ENCODE data around the gene PIGBOS1.

PIGBOS1 gene

DNA sequence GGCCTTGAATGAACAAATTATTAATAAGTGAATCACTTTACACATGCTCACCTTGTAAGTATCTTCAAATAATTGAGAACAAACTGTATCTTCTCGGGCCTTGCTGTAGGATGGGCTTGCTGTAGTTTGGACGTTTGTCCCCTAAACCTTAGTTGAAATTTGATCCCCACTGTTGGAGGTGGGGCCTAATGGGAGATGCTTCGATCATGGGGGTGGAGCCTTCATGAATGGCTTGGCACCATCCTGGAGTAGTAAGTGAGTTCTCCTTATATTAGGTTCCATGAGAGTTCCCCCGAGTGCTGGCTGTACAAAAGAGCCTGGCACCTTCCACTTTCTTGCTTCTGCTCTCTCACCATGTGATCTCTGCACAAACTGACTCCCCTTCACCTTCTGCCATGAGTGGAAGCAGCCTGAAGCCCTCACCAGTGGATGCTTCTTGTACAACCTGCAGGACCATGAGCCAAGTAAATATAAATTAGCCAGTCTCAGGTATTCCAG, 29.4 kb upstream of the PIGBOS1 start:
- H3K9me3 ChIP-seq (ENCODE audit: control insufficient read depth, low read length), result no peaks in the 10 kb centered on the region
- no peak for DNase-seq
- H3K4me1 ChIP-seq (ENCODE audit: control insufficient read depth, insufficient read depth, low read length, poor library complexity, severe bottlenecking), result no peaks in the 10 kb centered on the region
- H3K27ac ChIP-seq (ENCODE audit: insufficient read depth, low read length, poor library complexity, severe bottlenecking), result no peak overlapping the region
- no peaks in the 10 kb centered on the region for H3K27me3 ChIP-seq (replicated peaks; ENCODE audit: control insufficient read depth, insufficient read depth, low read length, poor library complexity, severe bottlenecking)
- no peak overlapping the region for H3K4me3 ChIP-seq (ENCODE audit: insufficient read depth, low read depth, low read length, poor library complexity, severe bottlenecking)
- peaks cover 24% of the 10 kb centered on the region for H3K36me3 ChIP-seq (ENCODE audit: control insufficient read depth, insufficient read depth, low read length)

DNA sequence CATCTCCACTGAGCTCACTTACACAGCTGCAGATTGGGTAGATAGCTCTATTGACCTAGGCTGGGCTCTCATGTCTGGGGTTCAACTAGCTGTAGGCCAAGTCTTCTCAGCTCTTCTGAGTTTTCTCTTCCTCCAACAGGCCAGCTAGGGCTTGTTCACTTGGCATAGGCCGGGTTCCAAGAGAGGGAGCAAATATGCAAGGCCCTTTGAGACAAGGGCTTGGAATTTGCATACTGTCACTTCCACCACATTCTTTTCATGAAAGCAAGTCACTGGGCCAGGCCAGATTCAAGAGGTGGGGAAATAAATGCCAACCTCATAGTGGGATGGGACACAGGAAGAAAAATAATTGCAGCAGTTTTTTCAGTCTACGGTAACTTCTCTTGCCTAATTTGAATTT, 25.3 kb upstream of the PIGBOS1 start:
- no peaks in the 10 kb centered on the region for H3K9me3 ChIP-seq (ENCODE audit: control insufficient read depth, low read length)
- H3K27me3 ChIP-seq (replicated peaks; ENCODE audit: control insufficient read depth, insufficient read depth, low read length, poor library complexity, severe bottlenecking), result no peaks in the 10 kb centered on the region
- DNase-seq, result no peak
- no peak overlapping the region for H3K27ac ChIP-seq (ENCODE audit: insufficient read depth, low read length, poor library complexity, severe bottlenecking)
- peaks cover 17% of the 10 kb centered on the region for H3K36me3 ChIP-seq (ENCODE audit: control insufficient read depth, insufficient read depth, low read length)
- H3K4me3 ChIP-seq (ENCODE audit: insufficient read depth, low read depth, low read length, poor library complexity, severe bottlenecking), result no peak overlapping the region
- H3K4me1 ChIP-seq (ENCODE audit: control insufficient read depth, insufficient read depth, low read length, poor library complexity, severe bottlenecking), result no peaks in the 10 kb centered on the region

DNA sequence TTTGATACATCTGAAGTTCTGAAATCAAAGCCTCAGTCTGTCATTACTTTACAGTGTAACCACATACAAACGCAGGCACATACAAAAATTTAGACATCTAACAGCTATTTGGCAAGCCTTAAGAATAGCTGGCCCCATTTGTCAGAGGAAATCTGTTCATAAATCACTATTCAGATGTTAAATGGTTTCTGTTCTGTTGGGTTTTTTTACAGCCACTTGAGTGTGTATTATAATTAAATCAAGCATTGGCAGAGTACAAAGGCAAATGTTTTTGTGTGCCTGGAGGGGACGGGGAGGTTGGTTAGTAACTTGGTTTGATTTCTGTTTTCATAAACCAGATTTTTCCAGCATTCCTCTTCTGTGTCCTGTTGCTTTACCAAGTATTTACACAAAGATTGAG, 24.2 kb upstream of the PIGBOS1 start:
- H3K4me1 ChIP-seq (ENCODE audit: control insufficient read depth, insufficient read depth, low read length, poor library complexity, severe bottlenecking), result no peaks in the 10 kb centered on the region
- H3K36me3 ChIP-seq (ENCODE audit: control insufficient read depth, insufficient read depth, low read length), result peaks cover 20% of the 10 kb centered on the region
- DNase-seq, result no peak
- no peak overlapping the region for H3K27ac ChIP-seq (ENCODE audit: insufficient read depth, low read length, poor library complexity, severe bottlenecking)
- H3K27me3 ChIP-seq (replicated peaks; ENCODE audit: control insufficient read depth, insufficient read depth, low read length, poor library complexity, severe bottlenecking), result no peaks in the 10 kb centered on the region
- H3K4me3 ChIP-seq (ENCODE audit: insufficient read depth, low read depth, low read length, poor library complexity, severe bottlenecking), result no peak overlapping the region
- H3K9me3 ChIP-seq (ENCODE audit: control insufficient read depth, low read length), result no peaks in the 10 kb centered on the region

DNA sequence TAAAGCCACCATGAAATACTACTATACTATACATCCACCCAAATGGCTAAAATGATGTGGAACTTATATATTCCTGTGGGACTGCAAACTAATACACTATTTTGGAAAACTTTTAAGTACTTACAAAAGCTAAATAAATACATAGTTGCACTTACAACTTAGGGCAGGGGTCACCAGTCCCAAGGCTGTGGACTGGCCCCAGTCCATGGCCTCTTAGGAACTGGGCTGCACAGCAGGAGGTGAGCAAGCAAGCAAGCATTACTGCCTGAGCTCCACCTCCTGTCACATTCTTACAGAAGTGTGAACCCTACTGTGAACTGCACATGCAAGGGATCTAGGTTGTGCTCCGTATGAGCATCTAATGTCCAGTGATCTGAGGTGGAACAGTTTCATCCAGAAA, 18.2 kb upstream of the PIGBOS1 start:
- no peak overlapping the region for H3K4me3 ChIP-seq (ENCODE audit: insufficient read depth, low read depth, low read length, poor library complexity, severe bottlenecking)
- H3K36me3 ChIP-seq (ENCODE audit: control insufficient read depth, insufficient read depth, low read length), result peaks cover 39% of the 10 kb centered on the region
- H3K27me3 ChIP-seq (replicated peaks; ENCODE audit: control insufficient read depth, insufficient read depth, low read length, poor library complexity, severe bottlenecking), result no peaks in the 10 kb centered on the region
- no peaks in the 10 kb centered on the region for H3K9me3 ChIP-seq (ENCODE audit: control insufficient read depth, low read length)
- no peak overlapping the region for H3K27ac ChIP-seq (ENCODE audit: insufficient read depth, low read length, poor library complexity, severe bottlenecking)
- no peaks in the 10 kb centered on the region for H3K4me1 ChIP-seq (ENCODE audit: control insufficient read depth, insufficient read depth, low read length, poor library complexity, severe bottlenecking)
- DNase-seq, result no peak

DNA sequence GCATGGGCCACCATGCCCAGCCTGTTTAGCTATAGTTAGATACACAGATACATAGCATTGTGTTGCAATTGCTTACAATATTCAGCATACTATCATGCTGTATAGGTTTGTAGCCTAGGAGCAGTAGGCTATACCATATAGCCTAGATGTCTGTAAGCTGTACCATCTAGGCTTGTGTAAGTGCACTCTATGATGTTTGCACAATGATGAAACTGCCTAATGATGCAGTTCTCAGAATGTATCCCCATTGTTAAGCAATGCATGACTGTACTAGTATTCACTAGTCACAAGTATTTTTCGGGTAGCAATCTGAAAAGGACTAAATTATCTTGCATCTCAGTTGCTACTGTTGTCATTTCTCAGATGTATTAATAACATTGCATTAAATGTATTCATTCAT, 16.1 kb upstream of the PIGBOS1 start:
- Histone ChIP-seq H3K36me3 (ENCODE audit: control insufficient read depth, insufficient read depth, low read length) (peaks cover 48% of the 10 kb centered on the region), H3K4me1 (ENCODE audit: control insufficient read depth, insufficient read depth, low read length, poor library complexity, severe bottlenecking) (no peaks in the 10 kb centered on the region), H3K27me3 (replicated peaks; ENCODE audit: control insufficient read depth, insufficient read depth, low read length, poor library complexity, severe bottlenecking) (no peaks in the 10 kb centered on the region), H3K27ac (ENCODE audit: insufficient read depth, low read length, poor library complexity, severe bottlenecking) (no peak overlapping the region), H3K4me3 (ENCODE audit: insufficient read depth, low read depth, low read length, poor library complexity, severe bottlenecking) (no peak overlapping the region), H3K9me3 (ENCODE audit: control insufficient read depth, low read length) (no peaks in the 10 kb centered on the region)
- no peak for DNase-seq

DNA sequence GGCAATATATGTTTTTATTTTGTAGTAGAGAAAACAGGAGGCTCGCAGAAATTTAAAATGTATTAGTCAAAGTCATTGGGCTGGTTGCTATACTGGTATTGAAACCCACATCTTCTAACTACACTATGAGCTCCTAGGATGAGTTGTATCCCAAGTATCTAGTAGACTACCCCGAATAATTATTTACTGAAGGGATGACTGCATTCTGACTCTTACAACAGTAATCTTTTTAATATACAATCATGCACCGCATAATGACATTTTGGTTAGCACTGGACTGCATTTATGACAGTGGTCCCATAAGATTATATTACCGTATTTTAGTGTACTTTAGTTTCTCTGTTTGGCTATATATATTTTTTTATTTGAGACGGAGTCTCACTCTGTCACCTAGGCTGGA, 15.4 kb upstream of the PIGBOS1 start:
- H3K36me3 ChIP-seq (ENCODE audit: control insufficient read depth, insufficient read depth, low read length), result peaks cover 50% of the 10 kb centered on the region
- no peaks in the 10 kb centered on the region for H3K9me3 ChIP-seq (ENCODE audit: control insufficient read depth, low read length)
- no peaks in the 10 kb centered on the region for H3K4me1 ChIP-seq (ENCODE audit: control insufficient read depth, insufficient read depth, low read length, poor library complexity, severe bottlenecking)
- H3K27ac ChIP-seq (ENCODE audit: insufficient read depth, low read length, poor library complexity, severe bottlenecking), result no peak overlapping the region
- H3K27me3 ChIP-seq (replicated peaks; ENCODE audit: control insufficient read depth, insufficient read depth, low read length, poor library complexity, severe bottlenecking), result no peaks in the 10 kb centered on the region
- DNase-seq, result no peak
- H3K4me3 ChIP-seq (ENCODE audit: insufficient read depth, low read depth, low read length, poor library complexity, severe bottlenecking), result no peak overlapping the region

- H3K36me3 ChIP-seq (ENCODE audit: control insufficient read depth, insufficient read depth, low read length), result peaks cover 23% of the 10 kb centered on the region
- H3K27ac ChIP-seq (ENCODE audit: insufficient read depth, low read length, poor library complexity, severe bottlenecking), result no peak overlapping the region
- no peak for DNase-seq
- no peak overlapping the region for H3K4me3 ChIP-seq (ENCODE audit: insufficient read depth, low read depth, low read length, poor library complexity, severe bottlenecking)
- no peaks in the 10 kb centered on the region for H3K4me1 ChIP-seq (ENCODE audit: control insufficient read depth, insufficient read depth, low read length, poor library complexity, severe bottlenecking)
- H3K9me3 ChIP-seq (ENCODE audit: control insufficient read depth, low read length), result no peaks in the 10 kb centered on the region
- no peaks in the 10 kb centered on the region for H3K27me3 ChIP-seq (replicated peaks; ENCODE audit: control insufficient read depth, insufficient read depth, low read length, poor library complexity, severe bottlenecking)
Measured at GRCh38 chr15:55327387-55327786, 8.5 kb upstream of the PIGBOS1 start.

DNA sequence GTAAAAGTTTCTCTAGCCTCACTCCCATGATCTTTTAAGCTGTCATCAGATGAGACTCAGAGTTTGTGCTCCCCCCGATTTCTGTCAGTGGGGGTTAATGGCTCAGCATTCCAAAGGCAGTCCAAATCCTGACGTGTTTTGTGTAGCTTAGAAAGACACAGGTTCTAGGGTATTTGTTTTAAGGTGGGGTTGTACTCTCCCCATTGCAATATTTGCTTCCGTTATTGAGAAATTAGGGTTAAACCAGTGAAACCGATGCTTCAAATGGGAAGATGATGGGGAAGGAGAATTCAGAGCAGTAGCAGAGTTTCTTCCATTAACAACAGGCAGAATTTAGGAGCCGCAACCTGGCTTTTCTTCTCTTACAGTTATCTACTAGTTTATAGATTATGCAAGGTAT, 3.5 kb upstream of the PIGBOS1 start:
- H3K27me3 ChIP-seq (replicated peaks; ENCODE audit: control insufficient read depth, insufficient read depth, low read length, poor library complexity, severe bottlenecking), result no peaks in the 10 kb centered on the region
- H3K9me3 ChIP-seq (ENCODE audit: control insufficient read depth, low read length), result no peaks in the 10 kb centered on the region
- H3K36me3 ChIP-seq (ENCODE audit: control insufficient read depth, insufficient read depth, low read length), result peaks cover under 1% of the 10 kb centered on the region
- no peak for DNase-seq
- peaks cover 17% of the 10 kb centered on the region for H3K4me1 ChIP-seq (ENCODE audit: control insufficient read depth, insufficient read depth, low read length, poor library complexity, severe bottlenecking)
- H3K27ac ChIP-seq (ENCODE audit: insufficient read depth, low read length, poor library complexity, severe bottlenecking), result no peak overlapping the region
- H3K4me3 ChIP-seq (ENCODE audit: insufficient read depth, low read depth, low read length, poor library complexity, severe bottlenecking), result no peak overlapping the region

- Histone ChIP-seq H3K27ac (ENCODE audit: insufficient read depth, low read length, poor library complexity, severe bottlenecking) (no peak overlapping the region), H3K27me3 (replicated peaks; ENCODE audit: control insufficient read depth, insufficient read depth, low read length, poor library complexity, severe bottlenecking) (no peaks in the 10 kb centered on the region), H3K9me3 (ENCODE audit: control insufficient read depth, low read length) (no peaks in the 10 kb centered on the region), H3K4me1 (ENCODE audit: control insufficient read depth, insufficient read depth, low read length, poor library complexity, severe bottlenecking) (peaks cover 17% of the 10 kb centered on the region), H3K4me3 (ENCODE audit: insufficient read depth, low read depth, low read length, poor library complexity, severe bottlenecking) (no peak overlapping the region), H3K36me3 (ENCODE audit: control insufficient read depth, insufficient read depth, low read length) (no peaks in the 10 kb centered on the region)
- no peak for DNase-seq
Measured at GRCh38 chr15:55320963-55321362, 2.0 kb upstream of the PIGBOS1 start.

DNA sequence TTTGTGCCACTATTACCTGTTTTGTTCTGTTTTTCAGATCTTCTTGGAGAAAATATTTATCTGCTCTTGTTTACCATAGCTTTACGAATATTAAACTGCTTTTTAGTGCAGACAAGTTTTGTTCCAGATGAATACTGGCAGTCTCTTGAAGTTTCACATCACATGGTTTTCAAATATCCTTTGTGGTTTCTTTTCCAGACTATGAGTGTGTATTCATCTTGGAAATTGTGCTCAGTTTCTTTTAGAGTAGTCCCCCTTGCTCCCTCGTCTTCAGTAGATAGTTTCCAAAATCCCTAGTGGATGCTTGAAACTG, 1.3 kb upstream of the PIGBOS1 start:
- no peak for DNase-seq
- Histone ChIP-seq H3K4me3 (ENCODE audit: insufficient read depth, low read depth, low read length, poor library complexity, severe bottlenecking) (peak overlapping the region; percentile 92), H3K27ac (ENCODE audit: insufficient read depth, low read length, poor library complexity, severe bottlenecking) (no peak overlapping the region), H3K36me3 (ENCODE audit: control insufficient read depth, insufficient read depth, low read length) (no peaks in the 10 kb centered on the region), H3K27me3 (replicated peaks; ENCODE audit: control insufficient read depth, insufficient read depth, low read length, poor library complexity, severe bottlenecking) (no peaks in the 10 kb centered on the region), H3K9me3 (ENCODE audit: control insufficient read depth, low read length) (no peaks in the 10 kb centered on the region), H3K4me1 (ENCODE audit: control insufficient read depth, insufficient read depth, low read length, poor library complexity, severe bottlenecking) (peaks cover 17% of the 10 kb centered on the region)

Measured in effector memory CD4-positive, alpha-beta T cell (primary cell).